OCI-LY7 (cell line): Measurements from ENCODE around the gene ARR3.

ENCODE experiments used
- CTCF ChIP-seq: fragments of 200-600 bp; sonication (generic); conservative IDR thresholded peaks from 2 replicates; pipeline ENCODE4 v1.5.1; 2014; ENCODE audit warnings: mild to moderate bottlenecking, antibody characterized with exemption, low read length, moderate library complexity, mixed read lengths
- EZH2phosphoT487 ChIP-seq: fragments of 200-600 bp; sonication (generic); IDR thresholded peaks from 2 replicates; pipeline ENCODE4 v1.6.1; 2018; ENCODE audit warnings: low read depth, borderline replicate concordance, mild to moderate bottlenecking, mixed run types, antibody characterized with exemption, low read length, moderate library complexity, mixed read lengths

- TF ChIP-seq CTCF (no peak), EZH2phosphoT487 (no peak)
Observed at GRCh38 chrX:70226048-70226447, 42.1 kb upstream of the ARR3 start.
